Epithelial cell of esophagus (primary cell): ENCODE measurements around the gene RGS3.
"Not testable (repeated sequence)": the region's sequence is repeated elsewhere in the genome, so short reads cannot be mapped to it uniquely, and the experiment has no call there.

Experiments
- DNase-seq: peaks from one replicate; pipeline ENCODE4 v3.0.0; 2010; ENCODE audit warnings: low read depth
- H3K4me3 ChIP-seq: 2 replicates; pipeline ENCODE4 v1.5.1; 2011; ENCODE audit warnings: mild to moderate bottlenecking, low read length, control low read depth
- TF ChIP-seq, protein P1 (sequence below): IDR thresholded peaks from 2 replicates; pipeline ENCODE4 v1.5.1; 2011; ENCODE audit warnings: low read depth, mild to moderate bottlenecking, low read length, control low read depth, inconsistent platforms; ENCODE audit not compliant: insufficient read depth; ENCODE audit errors: missing control alignments

RGS3 gene

DNA sequence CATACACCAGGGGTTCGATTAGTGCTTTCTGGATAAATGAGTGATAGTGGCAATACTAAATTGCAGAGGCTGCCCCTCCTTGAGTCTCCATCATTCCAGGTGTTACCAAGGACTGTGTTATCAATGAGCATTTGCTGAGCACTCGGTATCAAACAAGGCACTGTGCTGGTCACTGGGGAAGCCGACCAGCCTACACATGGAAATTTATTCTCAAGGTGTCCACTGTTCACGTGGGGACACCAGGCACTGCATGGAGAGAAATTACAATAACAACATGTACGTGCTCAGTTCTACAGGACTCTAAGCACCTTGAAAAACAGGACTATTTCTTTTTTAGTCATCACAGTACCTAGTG is 22.2 kb downstream of the RGS3 start:
- TF ChIP-seq, protein P1, sequence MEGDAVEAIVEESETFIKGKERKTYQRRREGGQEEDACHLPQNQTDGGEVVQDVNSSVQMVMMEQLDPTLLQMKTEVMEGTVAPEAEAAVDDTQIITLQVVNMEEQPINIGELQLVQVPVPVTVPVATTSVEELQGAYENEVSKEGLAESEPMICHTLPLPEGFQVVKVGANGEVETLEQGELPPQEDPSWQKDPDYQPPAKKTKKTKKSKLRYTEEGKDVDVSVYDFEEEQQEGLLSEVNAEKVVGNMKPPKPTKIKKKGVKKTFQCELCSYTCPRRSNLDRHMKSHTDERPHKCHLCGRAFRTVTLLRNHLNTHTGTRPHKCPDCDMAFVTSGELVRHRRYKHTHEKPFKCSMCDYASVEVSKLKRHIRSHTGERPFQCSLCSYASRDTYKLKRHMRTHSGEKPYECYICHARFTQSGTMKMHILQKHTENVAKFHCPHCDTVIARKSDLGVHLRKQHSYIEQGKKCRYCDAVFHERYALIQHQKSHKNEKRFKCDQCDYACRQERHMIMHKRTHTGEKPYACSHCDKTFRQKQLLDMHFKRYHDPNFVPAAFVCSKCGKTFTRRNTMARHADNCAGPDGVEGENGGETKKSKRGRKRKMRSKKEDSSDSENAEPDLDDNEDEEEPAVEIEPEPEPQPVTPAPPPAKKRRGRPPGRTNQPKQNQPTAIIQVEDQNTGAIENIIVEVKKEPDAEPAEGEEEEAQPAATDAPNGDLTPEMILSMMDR, result no peak
- DNase-seq, result no peak
- no peak overlapping the region for H3K4me3 ChIP-seq

DNA sequence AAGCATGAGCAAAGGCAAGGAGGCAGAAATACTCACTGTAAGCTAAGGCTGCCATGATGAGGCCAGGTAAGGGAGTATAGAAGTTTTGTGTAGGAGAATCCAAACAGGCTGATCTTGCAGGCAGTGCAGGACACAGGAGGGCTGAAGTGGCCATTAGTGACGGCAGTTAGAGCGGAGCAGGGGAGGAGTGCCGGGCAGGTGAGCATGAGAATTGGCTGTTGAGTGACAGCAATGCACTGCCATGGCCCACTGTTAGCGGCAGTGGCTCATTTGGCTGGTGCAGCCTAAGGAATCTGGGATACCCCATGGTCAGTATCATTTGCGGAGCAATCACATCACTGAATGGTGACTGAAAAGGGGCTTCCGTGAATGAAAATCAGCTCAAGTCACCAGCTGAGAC is 22.8 kb downstream of the RGS3 start:
- DNase-seq, result no peak
- H3K4me3 ChIP-seq, result no peak overlapping the region
- TF ChIP-seq, protein P1, result no peak

DNA sequence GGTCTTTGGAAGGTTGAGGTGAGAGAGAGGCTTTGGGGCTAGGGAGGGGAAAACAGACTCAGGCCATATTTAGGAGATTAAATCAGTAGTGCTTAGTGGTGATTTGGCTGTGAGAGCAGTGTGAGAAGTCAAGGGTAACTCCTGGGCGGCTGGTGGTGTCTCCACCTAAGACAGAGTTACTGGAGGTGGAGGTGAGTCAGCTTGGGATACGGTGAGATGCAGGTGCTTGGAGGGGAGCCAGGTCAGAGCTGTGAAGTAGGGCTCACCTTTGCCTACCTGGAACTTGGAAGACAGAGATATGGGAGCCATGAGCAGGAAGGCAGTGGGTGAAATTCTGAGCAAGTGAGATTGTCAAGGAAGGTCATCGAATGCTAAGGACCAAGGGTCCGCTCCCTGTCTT is 24.5 kb downstream of the RGS3 start:
- peak; percentile 73 for DNase-seq
- no peak overlapping the region for H3K4me3 ChIP-seq
- TF ChIP-seq, protein P1, result no peak

DNA sequence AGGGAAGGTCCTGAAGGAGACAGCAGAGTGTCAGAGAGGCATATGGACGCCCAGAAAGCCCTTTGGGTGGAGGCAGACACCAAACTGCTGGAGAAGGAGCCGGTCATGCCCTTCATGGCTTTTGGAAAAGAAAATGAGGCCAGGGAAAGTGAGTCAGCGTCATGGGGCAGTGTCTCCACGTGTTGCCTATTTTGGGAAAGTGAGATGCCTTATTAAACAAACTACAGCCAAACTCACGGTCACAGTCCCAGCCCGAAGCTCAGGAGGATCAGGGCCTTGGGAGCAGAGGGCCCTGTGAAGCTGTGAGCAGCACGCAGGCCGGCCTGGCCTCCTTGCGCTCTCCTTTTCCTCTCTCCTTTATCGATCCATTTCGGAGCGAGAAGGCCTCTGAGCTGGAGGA is 25.0 kb downstream of the RGS3 start:
- H3K4me3 ChIP-seq, result no peak overlapping the region
- no peak for DNase-seq
- TF ChIP-seq, protein P1, result no peak

DNA sequence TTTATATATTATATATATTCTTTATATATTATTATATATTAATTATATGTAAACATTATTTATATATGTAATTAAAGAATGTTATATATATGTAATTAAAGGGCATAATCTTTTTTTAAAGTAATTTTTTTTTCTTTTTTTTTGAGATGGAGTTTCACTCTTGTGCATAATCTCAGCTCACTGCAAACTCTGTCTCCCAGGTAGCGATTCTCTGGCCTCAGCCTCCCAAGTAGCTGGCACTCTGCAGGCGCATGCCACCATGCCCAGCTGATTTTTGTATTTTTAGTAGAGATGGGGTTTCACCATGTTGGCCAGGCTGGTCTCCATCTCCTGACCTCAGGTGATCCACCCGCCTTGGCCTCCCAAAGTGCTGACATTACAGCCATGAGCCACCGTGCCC is 27.6 kb downstream of the RGS3 start:
- not testable (repeated sequence) for H3K4me3 ChIP-seq, DNase-seq

DNA sequence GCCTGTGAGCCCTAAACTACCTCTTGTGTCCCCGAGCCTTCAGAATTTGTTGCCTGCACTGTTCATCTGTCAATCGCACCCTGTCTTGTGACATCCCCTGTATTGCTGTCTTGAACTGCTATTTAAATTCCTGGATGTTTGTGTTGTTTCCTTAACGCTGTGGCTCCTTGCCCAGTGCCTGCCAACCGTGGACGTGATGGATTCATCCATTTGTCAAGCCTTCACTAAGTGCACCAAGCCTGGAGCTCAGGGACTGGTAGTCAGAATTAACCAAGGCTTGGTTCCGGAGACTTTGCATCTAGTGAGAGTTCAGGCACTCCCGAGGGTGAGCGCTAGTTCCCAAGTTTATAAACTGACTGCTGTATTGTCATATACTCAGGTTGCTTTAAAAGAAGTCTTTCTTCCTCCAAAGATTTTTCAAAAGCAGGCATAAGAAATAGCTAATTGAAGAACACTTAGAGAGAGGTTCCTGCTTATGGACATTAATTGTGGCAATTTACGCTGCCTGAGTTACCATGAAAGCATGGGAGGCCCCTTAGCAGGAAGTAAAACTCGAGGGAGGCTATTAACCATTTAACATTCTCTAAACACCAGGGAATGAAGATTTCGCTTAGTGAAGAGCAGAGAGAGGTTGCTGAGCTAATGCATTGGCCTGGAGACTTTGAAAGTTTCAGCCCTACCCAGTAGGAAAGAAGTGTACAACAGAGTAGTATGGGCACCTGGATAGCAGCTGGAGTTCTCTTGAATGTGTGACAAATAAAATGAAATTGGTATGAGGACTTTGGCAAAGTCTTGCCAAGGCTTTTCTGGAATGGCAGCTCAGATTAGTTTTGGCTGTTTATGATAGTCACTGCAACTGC is 29.0 kb downstream of the RGS3 start:
- no peak overlapping the region for H3K4me3 ChIP-seq
- peak; percentile 57 for DNase-seq
- TF ChIP-seq, protein P1, result no peak

DNA sequence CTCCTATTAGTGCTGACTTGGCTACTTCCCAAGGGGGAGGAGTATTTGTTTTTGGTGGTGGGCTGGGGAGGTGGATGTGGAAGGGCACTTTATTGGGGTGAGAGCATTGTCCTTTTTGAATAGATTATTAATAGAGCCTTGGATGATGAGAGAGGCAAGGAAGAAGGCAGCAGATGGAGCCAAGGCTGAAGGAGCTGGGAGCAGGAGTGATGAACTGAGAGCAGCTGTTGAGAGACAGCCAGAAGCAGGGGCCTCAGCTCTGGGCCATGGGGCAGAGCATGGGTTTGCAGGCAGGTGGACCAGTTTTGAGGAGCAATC is 29.6 kb downstream of the RGS3 start:
- TF ChIP-seq, protein P1, result no peak
- DNase-seq, result no peak
- no peak overlapping the region for H3K4me3 ChIP-seq
